NCI-H69 (cell line): Measurements from ENCODE around the gene TEX101.
A peak's percentile ranks its signal among the peaks of the same experiment; 100 is the strongest.
"Not testable (repeated sequence)": the region's sequence is repeated elsewhere in the genome, so short reads cannot be mapped to it uniquely, and the experiment has no call there.

Source experiments
- DNase-seq: peaks from one replicate; lab custom pipeline; 2025; lab: John Stamatoyannopoulos, UW

TEX101 gene, protein sequence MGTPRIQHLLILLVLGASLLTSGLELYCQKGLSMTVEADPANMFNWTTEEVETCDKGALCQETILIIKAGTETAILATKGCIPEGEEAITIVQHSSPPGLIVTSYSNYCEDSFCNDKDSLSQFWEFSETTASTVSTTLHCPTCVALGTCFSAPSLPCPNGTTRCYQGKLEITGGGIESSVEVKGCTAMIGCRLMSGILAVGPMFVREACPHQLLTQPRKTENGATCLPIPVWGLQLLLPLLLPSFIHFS

GRCh38 chr19:43414554-43414953 is at the start of gene TEX101:
Gene TEX101 (plus strand): TSS chr19:43414890. CDS start chr19:43415920, 1,030 bp downstream.
- DNase-seq: no peak

- not testable (repeated sequence) for DNase-seq
Observed at GRCh38 chr19:43365677-43366076, 49.0 kb upstream of the TEX101 start.

- DNase-seq: no peak
Observed at GRCh38 chr19:43367822-43368221, 46.9 kb upstream of the TEX101 start.

GRCh38 chr19:43368897-43369296 is 45.8 kb upstream of the TEX101 start:
- peak; percentile 79 for DNase-seq

GRCh38 chr19:43371909-43372308 is 42.8 kb upstream of the TEX101 start:
- no peak for DNase-seq

DNA sequence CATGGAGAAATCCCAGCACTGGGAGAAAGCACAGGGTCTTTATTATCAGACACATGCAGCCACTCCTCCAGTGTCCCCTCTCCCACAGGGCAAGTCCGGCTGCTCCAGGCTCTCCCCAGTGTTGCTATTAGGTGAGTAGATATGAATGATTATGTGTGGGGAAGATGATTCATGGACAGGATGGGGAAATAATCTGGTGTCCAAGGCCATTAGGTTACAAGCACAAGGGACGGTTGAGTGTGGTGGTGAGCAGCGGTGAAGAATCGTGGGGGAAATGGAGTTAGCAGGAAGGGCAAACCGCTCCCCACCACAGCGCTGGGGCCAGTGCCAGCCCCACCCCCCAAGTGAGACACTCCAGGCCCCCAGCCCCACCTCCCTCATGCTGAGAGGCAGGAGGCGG is 42.2 kb upstream of the TEX101 start:
- no peak for DNase-seq

GRCh38 chr19:43377624-43378023 is 37.1 kb upstream of the TEX101 start:
- DNase-seq: not testable (repeated sequence)

GRCh38 chr19:43380008-43380407 is 34.7 kb upstream of the TEX101 start:
- DNase-seq: no peak

DNA sequence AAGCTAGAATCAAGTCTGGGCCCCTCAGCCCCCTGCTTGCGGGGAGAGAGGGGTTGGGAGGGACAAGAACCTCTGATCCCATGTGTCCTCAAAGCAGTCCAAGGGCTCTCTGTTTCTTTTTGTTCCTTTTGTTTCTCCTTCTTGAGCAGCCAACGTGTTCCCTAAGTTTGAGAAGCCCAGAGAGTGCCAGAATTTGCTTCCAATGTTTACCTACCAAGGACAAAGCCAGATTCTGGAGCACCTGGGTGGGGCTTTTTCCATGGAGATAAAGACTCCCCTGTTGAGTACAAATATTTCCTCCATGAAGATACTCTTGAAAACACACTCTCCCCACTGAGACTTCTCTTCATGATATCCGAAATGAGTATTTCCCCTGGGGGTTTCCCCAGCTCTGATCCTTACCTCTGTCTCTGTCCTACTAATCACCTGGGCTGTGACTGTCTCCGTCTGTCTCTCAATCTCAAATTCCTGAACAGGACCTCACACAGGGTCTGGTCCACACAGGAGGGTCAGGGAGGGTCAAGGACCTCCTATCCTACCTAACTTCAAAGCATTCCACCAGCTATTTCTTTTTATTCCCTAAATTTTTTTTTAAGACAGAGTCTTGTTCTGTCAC is 33.8 kb upstream of the TEX101 start:
- DNase-seq: peak; percentile 72

- not testable (repeated sequence) for DNase-seq
Observed at GRCh38 chr19:43382586-43383216, 32.0 kb upstream of the TEX101 start.

- peak; percentile 96 for DNase-seq
Observed at GRCh38 chr19:43383254-43383653, 31.4 kb upstream of the TEX101 start.

GRCh38 chr19:43383759-43384158 is 30.9 kb upstream of the TEX101 start:
- peak; percentile 76 for DNase-seq

DNA sequence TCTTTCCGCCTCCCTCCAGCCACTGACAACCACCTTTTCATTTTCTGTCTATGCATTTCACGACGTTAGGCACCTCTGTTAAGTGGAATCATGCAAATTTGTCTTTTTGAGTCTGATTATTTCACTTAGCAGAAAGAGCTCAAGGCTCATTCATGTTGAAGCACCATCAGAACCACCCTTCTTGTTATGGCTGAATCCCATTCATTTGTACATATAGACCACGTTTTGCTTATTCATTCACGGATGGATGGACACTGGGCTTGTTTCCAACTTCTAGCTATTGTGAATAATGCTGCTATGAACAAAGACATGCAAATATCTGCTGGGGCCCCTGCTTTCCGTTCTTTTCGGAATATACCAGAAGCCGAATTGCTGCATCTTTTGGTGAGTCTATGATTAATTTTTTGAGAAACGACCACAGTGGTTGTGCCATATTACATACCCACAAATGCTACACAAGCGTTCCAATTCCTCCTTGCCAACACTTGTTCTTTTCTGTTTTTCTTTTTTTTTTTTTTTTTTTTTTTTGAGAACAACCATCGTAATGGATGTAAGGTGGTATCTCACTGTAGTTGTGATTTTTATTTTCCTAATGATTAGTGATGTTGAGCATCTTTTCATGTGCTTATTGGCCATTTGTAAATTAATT is 23.7 kb upstream of the TEX101 start:
- peak; percentile 96 for DNase-seq

DNA sequence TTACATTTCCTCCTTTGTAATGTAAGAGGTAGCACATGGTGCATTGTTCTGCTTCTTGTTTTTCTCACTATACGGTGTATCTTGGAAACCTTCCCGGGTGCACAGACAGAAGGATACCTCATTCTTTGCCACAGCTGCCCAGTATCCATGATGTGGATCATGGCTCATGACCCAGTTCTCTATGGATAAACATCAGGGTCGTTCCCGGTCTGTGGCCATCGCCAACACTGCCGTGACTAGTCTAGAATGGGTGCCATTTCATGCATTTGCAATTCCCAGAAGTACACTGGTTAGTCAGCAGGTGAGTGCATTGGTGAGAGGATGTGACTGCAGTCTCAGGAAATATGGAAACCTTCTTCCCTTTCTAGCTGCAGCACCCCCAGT is 23.1 kb upstream of the TEX101 start:
- peak; percentile 85 for DNase-seq

DNA sequence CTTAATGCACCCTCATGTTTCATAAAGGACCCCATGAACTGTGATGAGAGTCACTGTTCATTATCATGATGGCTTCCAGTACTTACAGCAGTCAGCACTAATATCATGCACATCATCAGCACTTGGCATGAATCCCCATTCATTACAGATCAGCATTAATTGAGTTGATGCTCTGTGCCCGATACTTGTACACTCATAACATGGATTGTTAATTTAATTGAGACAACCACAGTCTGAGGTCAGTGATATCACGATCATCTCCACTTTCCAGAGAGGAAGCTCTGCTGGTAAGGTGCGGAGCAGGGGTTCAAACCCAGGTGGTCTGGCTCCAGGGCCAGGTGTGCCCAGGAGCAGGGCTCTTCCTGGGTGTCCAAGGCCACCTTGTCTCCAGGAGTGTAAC is 21.2 kb upstream of the TEX101 start:
- not testable (repeated sequence) for DNase-seq

- peak; percentile 85 for DNase-seq
Observed at GRCh38 chr19:43395561-43395960, 19.1 kb upstream of the TEX101 start.

- DNase-seq: no peak
Observed at GRCh38 chr19:43406297-43406696, 8.4 kb upstream of the TEX101 start.

DNA sequence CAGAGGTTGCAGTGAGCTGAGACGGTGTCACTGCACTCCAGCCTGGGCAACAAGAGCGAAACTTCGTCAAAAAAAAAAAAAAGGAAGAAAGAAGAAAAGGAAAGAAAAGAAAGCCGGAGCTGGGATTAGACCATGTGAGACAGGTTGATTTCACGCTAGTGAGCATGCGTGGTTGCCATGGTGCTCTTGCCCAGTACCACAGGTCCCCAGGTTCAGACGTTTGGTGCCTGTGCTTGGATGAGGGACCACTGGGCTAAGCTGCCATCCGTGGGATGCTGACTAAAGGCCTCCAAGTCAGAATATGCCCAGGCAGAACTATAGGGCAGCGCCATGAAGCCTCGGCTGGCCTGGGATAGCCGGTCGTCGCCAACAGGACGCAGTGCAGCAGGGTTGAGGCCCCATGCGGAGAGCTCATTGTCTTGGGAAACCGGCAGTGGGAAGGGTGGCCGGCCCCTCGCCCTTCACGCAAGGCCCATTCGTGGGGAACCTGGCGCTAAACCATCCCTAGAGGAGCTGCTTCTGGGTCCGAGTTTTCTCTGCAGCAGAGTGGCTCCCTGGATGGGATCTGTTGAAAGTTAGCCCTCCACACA is 7.2 kb upstream of the TEX101 start:
- no peak for DNase-seq

DNA sequence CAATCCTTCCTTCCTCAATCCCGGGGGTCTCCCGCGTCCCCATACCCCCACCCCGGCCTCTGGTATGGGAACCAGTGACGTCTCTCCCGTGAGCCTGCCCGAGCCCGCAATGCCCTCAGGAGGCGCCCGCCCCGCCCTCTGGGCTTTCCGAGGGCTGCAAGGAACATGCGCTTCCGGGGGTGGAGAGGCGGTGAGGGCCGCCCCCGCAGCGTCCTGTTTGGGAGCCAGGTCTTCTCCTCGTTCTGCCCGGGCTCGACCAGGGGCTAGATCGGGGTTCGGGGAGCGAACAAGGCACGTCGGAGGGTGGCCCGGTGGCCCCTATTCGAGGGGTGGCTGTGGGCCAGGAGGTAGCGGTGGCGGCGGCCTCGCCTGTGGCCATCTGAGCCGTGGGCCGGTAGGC is 6.6 kb upstream of the TEX101 start:
- DNase-seq: no peak

GRCh38 chr19:43409415-43409814 is 5.3 kb upstream of the TEX101 start:
- no peak for DNase-seq

DNA sequence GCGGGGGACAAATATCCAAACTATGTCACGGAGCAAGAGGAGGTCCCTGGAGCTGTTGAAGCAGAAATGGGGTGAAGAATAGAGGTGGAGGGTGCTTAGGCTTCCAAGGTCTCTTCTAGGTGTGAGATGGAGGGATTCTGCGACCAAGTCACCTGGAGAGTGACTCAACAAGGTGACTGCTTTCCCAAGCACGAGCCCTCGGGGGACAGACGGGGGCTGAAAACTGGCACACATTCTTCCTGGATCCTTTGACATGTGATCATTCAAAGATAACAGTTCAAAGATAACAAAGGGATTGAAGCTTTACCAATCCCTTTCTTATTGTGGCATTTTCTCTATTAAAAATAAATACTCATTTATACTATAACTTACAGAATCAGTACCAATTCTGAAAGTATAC is 2.2 kb upstream of the TEX101 start:
- DNase-seq: no peak

GRCh38 chr19:43416951-43417623 is 2.4 kb downstream of the TEX101 start:
- DNase-seq: no peak
